Fibroblast of peridontal ligament (primary cell): Measurements from ENCODE around the gene TREM2.
A peak's percentile ranks its signal among the peaks of the same experiment; 100 is the strongest.

Experiments
- DNase-seq: peaks from one replicate; pipeline ENCODE4 v3.0.0-alpha.2; 2010; ENCODE audit errors: extremely low read depth

Gene TREM2

GRCh38 chr6:41182069-41183034 lies 19.4 kb upstream of the TREM2 start:
- DNase-seq: peak; percentile 67

DNA sequence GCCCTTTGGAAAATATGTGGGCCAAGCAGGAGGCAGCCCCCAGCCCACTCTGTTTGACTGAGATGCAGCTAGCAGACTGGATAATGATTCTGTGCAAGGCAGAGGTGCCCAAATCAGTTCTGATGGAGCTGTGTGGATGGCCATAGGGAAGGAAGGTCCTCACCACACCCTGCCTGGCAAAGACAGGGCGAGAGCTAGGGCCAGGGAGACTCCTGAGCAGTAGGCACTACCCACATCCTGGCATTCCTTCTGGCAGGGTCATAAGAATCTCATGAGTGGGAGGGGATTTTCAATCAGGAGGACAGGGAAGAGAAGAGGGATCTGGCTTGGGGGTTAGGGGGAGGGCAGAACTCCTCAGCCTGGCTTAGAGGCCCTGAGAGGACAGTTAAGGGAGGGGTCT lies 18.6 kb upstream of the TREM2 start:
- DNase-seq: no peak

- no peak for DNase-seq
Measured at GRCh38 chr6:41179163-41179562, 16.2 kb upstream of the TREM2 start.

DNA sequence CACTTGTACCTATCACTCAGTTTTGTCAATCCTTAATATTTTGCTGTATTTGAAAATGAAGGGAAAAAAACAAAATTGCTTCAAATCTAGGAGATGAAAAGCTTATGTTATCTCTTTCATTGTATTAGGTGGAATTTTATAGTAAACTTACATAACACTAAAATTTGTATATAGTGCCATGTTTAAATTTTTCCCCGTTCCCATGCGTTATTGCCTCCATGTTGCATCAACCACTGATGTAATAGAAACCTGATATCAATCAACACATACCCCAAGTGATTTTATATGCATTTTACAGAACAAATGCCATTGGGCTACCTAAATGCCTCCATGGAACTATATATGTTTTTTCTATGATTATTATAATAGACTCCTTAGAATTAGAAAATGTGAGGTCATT lies 14.8 kb upstream of the TREM2 start:
- DNase-seq: no peak

- DNase-seq: no peak
Measured at GRCh38 chr6:41177287-41177686, 14.4 kb upstream of the TREM2 start.

DNA sequence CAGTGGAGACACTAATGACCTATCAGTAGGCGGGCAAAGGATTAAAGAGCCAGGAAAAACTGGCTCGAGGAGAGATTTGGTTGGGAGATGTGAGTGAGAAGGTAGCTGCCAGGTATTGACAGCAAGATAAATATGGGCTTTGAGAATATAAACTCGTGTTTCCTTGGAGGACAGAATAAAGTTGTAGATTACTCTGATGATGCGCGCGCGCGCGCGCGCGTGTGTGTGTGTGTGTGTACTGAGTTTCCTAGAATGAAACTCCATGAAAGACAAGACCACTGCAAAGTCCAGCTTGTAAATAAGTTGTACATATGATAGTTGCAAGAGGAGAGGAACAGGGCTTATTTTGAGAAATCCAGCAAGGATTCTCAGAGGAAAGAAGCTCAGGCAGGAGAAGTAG lies 13.3 kb upstream of the TREM2 start:
- no peak for DNase-seq

DNA sequence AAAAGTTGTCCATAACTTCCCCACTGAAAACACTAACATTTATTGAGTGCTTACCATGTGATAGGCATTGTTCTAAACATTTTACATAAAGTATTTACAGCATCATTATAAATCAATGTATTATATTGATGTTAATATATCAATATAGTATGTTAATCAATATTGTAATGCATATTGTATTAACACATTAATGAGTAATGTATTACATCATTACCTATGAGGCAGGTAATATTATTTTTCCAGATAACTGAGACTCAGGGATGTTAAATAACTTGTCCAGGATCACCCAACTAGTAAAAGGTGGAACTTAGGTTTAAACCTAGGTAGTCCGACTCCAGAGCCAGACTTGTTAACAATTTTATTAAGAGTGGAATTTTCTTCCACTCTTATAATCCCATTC lies 12.2 kb upstream of the TREM2 start:
- no peak for DNase-seq

- no peak for DNase-seq
Measured at GRCh38 chr6:41174610-41175009, 11.7 kb upstream of the TREM2 start.

- no peak for DNase-seq
Measured at GRCh38 chr6:41171908-41172307, 9.0 kb upstream of the TREM2 start.

DNA sequence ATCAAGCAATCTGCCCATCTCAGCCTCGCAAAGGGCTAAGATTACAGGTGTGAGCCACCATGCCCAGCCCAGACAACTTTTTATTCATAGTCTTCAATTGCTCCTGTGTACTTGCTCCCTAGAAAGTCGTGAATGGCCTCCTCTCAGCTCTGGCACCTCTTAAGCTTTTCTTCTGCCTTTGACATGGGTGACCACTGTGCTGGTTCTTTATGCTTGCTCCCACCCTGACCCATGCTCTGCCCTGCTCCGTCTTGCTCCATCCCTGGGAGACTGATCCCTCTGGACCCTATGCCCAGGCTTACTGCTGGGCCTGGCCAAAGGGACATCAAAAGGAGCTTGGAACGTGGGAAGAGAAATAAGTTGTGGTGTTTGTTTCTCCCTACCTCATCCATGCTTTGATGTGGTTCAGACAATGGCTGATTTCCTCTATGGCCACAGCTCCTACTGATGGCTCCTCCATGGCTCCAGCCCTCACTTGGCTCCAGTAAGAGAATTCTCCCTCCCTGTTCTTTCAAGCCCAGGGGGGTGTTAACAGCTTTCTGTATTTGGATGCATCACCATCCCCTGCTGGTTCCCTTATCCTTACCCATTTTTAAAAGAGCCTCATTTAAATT lies 7.7 kb upstream of the TREM2 start:
- DNase-seq: no peak

- DNase-seq: peak; percentile 6
Measured at GRCh38 chr6:41167173-41167963, 4.5 kb upstream of the TREM2 start.

DNA sequence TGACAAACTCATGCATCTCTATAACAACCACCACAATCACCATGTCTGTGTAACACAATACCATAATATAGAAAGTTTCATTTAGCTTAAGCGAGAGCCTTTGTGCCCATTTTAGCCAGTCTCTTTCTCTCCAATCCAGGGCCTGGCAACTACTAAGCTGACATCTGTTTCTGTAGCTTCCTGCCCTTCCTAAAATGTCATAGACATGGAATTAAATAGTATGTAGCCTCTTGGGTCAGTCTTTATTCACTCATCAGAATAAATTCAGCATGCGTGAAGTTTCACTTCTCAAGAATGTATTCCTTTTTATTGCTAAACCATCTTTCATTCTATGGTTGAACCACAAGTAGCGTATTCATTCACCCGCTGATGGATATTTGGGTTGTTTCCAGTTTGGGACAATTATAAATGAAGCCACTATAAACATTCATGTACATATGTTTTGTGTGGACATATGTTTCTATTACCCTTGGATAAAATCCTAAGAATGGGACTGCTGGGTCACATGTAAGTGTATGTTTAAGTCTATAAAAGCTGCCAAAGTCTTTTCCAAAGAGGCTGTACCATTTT lies 1.7 kb upstream of the TREM2 start:
- DNase-seq: no peak

GRCh38 chr6:41163419-41163717 lies 452 bp upstream of the TREM2 start:
- no peak for DNase-seq

DNA sequence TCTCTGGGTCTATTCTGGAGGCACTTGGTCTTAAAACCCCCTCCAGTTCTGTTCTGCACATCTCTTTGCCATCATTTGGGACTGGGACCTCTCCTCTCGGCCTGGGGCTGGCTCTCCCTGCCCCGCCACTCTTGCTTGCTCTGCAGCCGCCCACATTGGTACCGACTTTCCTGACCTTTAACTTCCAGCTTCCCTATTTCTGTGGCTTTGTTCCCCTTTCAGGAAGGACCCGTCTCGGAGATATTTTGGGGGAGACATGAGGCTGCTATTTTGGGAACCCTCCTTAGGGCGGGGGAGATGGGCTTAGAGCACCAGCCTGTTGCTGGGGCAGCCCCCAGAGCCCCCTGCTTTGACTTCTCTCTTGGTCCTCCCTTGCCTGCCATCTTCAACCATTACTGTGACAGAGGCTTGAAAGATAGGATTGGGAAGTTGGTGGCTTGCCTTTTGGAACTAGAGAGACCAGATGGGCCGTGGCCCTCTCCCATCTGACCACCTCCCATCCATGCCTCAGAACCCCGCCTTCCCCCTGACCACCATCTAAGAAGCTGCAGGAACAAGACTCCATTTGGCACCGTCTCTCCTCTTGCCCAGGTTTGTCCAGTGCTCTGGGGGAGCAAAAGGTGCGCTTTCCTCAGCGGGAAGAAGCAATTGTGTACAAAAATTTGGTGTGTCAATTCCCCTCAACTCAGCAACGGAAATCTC lies 914 bp downstream of the TREM2 start:
- no peak for DNase-seq

- no peak for DNase-seq
Measured at GRCh38 chr6:41161380-41161779, 1.5 kb downstream of the TREM2 start.

- no peak for DNase-seq
Measured at GRCh38 chr6:41160933-41161332, 2.0 kb downstream of the TREM2 start.

DNA sequence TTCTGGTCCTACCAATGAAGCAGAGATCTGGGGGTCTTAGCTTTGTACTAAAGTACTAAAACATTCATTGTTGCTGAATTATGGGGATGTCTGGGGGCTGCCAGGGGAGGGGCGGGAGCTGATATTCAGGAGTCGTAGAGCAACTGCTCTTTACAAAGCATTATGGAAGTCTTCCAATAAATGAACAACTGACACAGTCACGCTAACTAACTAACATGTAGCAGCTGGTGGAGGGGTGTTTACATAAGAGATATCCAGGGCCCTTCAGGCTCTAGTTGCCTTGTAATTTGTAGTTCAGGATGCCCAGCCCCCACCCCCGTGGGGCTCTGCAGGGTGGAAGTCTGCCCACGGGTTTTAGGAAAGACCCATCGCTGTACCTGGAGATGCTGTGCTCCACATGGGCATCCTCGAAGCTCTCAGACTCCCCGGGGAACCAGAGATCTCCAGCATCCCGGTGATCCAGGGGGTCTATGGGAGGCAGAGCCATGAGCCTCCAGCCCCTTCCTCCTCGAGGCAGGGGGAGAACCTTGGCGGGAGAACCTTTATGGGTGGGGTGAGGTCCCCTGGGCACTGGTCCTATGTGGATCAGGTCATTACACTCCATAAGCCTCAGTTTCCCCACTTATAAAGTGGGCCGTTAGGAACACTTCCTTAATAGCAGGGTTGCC lies 3.4 kb downstream of the TREM2 start:
- DNase-seq: no peak

DNA sequence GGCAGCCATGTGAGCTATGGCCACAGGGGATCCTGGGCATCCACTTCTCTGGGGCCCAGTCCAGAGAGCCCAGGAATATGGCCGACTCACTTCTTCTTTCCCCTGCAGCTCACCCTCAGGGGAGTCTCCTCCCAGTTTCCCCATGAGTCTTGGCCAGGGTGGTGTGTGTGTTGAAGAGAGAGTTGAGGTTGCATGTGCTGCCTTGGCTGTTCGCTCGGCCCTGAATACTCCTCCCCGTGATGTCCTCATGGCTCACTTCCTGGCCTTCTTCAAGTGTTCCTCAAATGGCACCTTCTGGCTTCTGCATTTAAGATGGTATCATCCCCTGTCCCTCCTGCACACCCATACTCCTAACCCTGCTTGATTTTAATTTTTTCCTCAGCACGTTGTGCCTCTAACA lies 5.6 kb downstream of the TREM2 start:
- DNase-seq: no peak

DNA sequence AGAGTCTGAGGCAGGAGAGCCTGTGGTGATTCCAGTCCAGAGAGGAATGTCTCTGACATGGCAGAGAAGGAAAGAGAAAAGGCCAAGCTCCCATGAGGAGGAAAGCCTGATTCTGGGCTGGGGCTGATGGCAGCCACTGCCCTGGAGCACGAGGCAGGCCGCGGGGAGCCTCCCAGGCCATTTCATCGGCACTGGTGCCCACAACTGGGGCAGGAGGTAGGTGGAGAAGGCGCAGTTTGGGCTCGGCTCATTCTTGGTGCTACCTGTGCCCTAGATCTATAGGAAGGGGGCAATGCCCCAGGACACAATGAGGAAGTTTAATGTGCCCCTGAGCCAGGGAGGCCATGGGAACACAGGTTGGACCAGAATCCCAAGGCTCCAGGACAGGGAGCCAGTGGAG lies 6.1 kb downstream of the TREM2 start:
- no peak for DNase-seq

- no peak for DNase-seq
Measured at GRCh38 chr6:41156001-41156400, 6.9 kb downstream of the TREM2 start.

- peak; percentile 4 for DNase-seq
Measured at GRCh38 chr6:41155132-41155805, 7.6 kb downstream of the TREM2 start.
